ENCODE measurements around the gene ATP5F1E. TPM values are rescaled to one million over a fixed set of nuclear protein-coding genes. Genes with fewer than 3 reads are reported as not detected.

Gene ATP5F1E
- total and polyA plus RNA-seq, 9 of the 15 experiments (the other 6 are each of a cell fraction or from before 2014, with no cell fraction given) = 60.3 to 162 (median 113) TPM

- ChIA-PET CTCF (ENCODE audit: low intra/inter-chr PET ratio) (no interaction called here), POLR2A (interaction anchor here (1.1 kb wide), 1 partner anchor 15 kb away, joined by 3 read pairs; no protein-coding TSS in a partner anchor)
- intact Hi-C loops (cut with micrococcal nuclease) (no loop called here), in situ Hi-C loops (cut with MboI) (no loop called here)
- Histone ChIP-seq H3K9me3 (replicated peaks; ENCODE audit: control insufficient read depth, insufficient read depth, low read depth, low read length) (no peaks in the 10 kb centered on the region), H3K4me1 (replicated peaks in 1 of 2; ENCODE audit: control insufficient read depth in 2 of 2, insufficient read depth in 2 of 2, low read length in 2 of 2) (peaks cover 29 to 75% of the 10 kb centered on the region in 2 experiments), H4K20me1 (replicated peaks; ENCODE audit: control insufficient read depth, insufficient read depth, low read length) (peaks cover 2% of the 10 kb centered on the region), H3K4me2 (ENCODE audit: insufficient read depth, low read length) (no peak overlapping the region), H2AFZ (ENCODE audit: low read depth, low read length) (no peak overlapping the region), H3K27me3 (ENCODE audit: control insufficient read depth in 2 of 2, insufficient read depth in 2 of 2, low read length in 2 of 2) (no peaks in the 10 kb centered on the region), H3K9me1 (ENCODE audit: control insufficient read depth, insufficient read depth, low read length) (peaks cover 6% of the 10 kb centered on the region), H3K9ac (ENCODE audit: insufficient read depth in 1 of 2, low read depth in 2 of 2, low read length in 2 of 2) (peak overlapping the region in 1 of 2 experiments; percentile 74; a peak in 2 of 4 replicates), H3K36me3 (ENCODE audit: control insufficient read depth, insufficient read depth, low read length) (peaks cover 58% of the 10 kb centered on the region; the same call in 2 of the 3 replicates), H3K79me2 (ENCODE audit: control insufficient read depth, insufficient read depth, low read length) (peaks cover 41% of the 10 kb centered on the region), H3K27ac (ENCODE audit: extremely low read depth, low read depth, low read length) (no peak overlapping the region; the same call in 2 of the 3 replicates), H3K4me3 (no peak overlapping the region)
- no peak for ATAC-seq
- FAIRE-seq = no peak
- no TSS peak for BruUV-seq (replicated peaks)
- no peak for TF ChIP-seq RUNX1 (IDR thresholded peaks at IDR 0.05; ENCODE audit: low read depth)
- no peak for TF ChIP-seq ATF2 (CRISPR knock-in tag; IDR thresholded peaks at IDR 0.05)
- no peak for TF ChIP-seq NR2C1 (IDR thresholded peaks at IDR 0.05)
- no peak for TF ChIP-seq NR2C1 (tag; IDR thresholded peaks at IDR 0.05)
- no peak for DNase-seq (ENCODE audit: extremely low read depth in 1 of 4, low spot score in 3 of 4)
- WGBS (ENCODE audit: insufficient coverage, low coverage, missing lambda C conversion rate) = 88% methylated on average over 10 of the region's 16 CpGs
Measured at GRCh38 chr20:59003836-59004492, 28.2 kb downstream of the ATP5F1E start.
